ENCODE measurements around the gene BLACAT1. TPM values are rescaled to one million over a fixed set of nuclear protein-coding genes. Genes with fewer than 3 reads are reported as not detected.
A peak's percentile ranks its signal among the peaks of the same experiment; 100 is the strongest.

The BLACAT1 gene
- total RNA-seq, 1 experiment from 2014 or later, result 9.8 TPM

DNA sequence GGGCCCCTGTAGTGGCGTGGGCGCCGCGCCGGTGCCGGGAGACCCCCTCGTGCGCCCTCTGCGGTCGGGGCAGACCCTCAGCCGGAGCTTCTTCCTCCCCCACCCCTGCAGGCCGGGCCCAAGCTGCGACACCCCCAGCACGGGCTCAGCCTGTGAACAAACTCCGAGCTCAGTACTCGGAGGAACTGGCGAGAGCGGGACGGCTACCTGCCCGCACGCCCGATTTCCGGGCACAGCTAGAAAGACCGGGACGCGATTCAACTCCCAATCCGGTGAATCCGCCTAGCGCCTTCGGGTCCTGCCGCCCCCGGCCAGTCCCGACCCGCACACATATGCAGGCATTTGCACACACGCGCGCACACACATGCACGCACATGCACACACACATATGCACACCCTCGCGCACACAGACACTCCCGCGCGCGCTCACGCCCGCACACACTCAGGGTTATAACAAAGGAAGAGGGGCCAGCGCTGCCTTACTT, 580 bp upstream of the BLACAT1 start (continued):
- TF ChIP-seq CREB1 (CRISPR knock-in tag; IDR thresholded peaks at IDR 0.05) (no peak), ZNF263 (CRISPR knock-in tag; IDR thresholded peaks at IDR 0.05; ENCODE audit: low read depth) (no peak), SP1 (CRISPR knock-in tag; conservative IDR thresholded peaks at IDR 0.05) (no peak), ELF4 (CRISPR knock-in tag; IDR thresholded peaks at IDR 0.05; ENCODE audit: low read depth) (no peak), ETV6 (CRISPR knock-in tag; IDR thresholded peaks at IDR 0.05) (peak; percentile 59; the same call in 1 of the 2 replicates), JAZF1 (CRISPR knock-in tag; IDR thresholded peaks at IDR 0.05) (no peak)
- TF ChIP-seq, protein P1, sequence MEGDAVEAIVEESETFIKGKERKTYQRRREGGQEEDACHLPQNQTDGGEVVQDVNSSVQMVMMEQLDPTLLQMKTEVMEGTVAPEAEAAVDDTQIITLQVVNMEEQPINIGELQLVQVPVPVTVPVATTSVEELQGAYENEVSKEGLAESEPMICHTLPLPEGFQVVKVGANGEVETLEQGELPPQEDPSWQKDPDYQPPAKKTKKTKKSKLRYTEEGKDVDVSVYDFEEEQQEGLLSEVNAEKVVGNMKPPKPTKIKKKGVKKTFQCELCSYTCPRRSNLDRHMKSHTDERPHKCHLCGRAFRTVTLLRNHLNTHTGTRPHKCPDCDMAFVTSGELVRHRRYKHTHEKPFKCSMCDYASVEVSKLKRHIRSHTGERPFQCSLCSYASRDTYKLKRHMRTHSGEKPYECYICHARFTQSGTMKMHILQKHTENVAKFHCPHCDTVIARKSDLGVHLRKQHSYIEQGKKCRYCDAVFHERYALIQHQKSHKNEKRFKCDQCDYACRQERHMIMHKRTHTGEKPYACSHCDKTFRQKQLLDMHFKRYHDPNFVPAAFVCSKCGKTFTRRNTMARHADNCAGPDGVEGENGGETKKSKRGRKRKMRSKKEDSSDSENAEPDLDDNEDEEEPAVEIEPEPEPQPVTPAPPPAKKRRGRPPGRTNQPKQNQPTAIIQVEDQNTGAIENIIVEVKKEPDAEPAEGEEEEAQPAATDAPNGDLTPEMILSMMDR (IDR thresholded peaks at IDR 0.05), result no peak

DNA sequence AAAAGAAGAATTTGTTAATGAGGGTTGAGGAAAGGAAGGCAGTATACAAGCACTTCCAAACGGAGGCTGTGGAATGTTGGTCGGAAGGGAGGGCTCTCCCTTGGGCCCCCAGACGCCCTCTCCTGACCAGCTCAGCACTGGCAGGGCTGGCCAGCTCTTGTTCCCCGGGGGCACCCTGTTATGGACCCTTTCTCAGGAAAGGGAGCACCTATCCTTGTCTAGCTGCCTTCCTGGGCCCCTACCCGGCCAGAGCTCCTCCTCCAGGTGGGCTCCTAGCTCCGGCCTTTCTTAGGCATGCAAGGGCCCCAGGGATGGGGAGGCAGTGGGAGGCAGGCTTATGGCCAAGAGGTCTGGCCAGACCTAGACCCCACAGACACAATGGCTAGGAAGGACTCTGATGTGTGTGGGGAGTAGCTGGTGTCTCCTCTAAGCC, 926 bp downstream of the BLACAT1 start:
- peaks cover 3% of the 10 kb centered on the region for H3K27me3 Mint-ChIP-seq (ENCODE audit: low read depth)
- POLR2A ChIA-PET, result interaction anchor here (0.6 to 4.5 kb wide), 6 partner anchors 8 to 160 kb away, joined by 3 to 48 read pairs (median 6); no protein-coding TSS in a partner anchor
- DNase-seq (ENCODE audit: low spot score) (peak; percentile 60), ATAC-seq (peak; percentile 2)
- H3K9me3 Mint-ChIP-seq, result no peaks in the 10 kb centered on the region
- CTCF ChIA-PET, result interaction anchor here (0.6 to 12.4 kb wide), 15 partner anchors 13 to 203 kb away, joined by 3 to 205 read pairs (median 9); no protein-coding TSS in a partner anchor
- no peak overlapping the region for H3K27ac Mint-ChIP-seq
- peaks cover 60% of the 10 kb centered on the region for H3K4me1 Mint-ChIP-seq
- H3K4me3 Mint-ChIP-seq, result peak overlapping the region; percentile 99
- no peaks in the 10 kb centered on the region for H3K36me3 Mint-ChIP-seq
- TF ChIP-seq, protein P1 (IDR thresholded peaks at IDR 0.05), result no peak
- TF ChIP-seq, protein P2, sequence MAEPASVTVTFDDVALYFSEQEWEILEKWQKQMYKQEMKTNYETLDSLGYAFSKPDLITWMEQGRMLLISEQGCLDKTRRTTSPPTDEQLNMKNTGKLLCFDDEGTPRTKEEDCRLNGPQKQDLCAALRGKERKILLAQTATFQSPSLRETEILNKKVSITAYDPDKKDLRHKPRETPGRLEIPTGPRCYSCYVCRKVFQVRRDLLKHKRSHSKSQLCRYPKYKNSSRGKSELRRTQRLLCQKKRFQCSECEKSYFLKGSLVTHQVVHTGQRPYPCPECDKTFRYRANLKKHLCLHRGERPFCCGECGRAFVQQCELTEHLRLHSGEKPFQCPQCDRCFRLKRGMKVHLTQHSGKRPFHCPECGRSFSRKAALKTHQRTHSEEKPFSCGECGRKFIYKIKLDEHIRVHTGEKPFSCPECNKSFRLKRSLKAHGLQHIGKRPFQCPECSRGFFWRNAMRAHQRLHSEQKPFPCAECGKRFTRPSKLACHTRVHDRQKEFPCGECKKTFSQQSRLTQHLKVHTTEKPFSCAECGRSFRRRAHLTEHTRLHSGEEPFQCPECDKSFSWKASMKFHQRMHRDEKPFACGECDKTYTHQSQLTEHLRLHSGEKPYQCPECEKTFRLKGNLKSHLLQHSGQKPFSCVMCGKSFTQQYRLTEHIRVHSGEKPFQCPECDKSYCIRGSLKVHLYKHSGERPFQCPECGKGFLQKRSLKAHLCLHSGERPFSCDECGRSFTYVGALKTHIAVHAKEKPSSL (CRISPR knock-in tag; conservative IDR thresholded peaks at IDR 0.05), result no peak
- TF ChIP-seq ZNF416 (CRISPR knock-in tag; IDR thresholded peaks at IDR 0.05), result no peak
- TF ChIP-seq, protein P3, sequence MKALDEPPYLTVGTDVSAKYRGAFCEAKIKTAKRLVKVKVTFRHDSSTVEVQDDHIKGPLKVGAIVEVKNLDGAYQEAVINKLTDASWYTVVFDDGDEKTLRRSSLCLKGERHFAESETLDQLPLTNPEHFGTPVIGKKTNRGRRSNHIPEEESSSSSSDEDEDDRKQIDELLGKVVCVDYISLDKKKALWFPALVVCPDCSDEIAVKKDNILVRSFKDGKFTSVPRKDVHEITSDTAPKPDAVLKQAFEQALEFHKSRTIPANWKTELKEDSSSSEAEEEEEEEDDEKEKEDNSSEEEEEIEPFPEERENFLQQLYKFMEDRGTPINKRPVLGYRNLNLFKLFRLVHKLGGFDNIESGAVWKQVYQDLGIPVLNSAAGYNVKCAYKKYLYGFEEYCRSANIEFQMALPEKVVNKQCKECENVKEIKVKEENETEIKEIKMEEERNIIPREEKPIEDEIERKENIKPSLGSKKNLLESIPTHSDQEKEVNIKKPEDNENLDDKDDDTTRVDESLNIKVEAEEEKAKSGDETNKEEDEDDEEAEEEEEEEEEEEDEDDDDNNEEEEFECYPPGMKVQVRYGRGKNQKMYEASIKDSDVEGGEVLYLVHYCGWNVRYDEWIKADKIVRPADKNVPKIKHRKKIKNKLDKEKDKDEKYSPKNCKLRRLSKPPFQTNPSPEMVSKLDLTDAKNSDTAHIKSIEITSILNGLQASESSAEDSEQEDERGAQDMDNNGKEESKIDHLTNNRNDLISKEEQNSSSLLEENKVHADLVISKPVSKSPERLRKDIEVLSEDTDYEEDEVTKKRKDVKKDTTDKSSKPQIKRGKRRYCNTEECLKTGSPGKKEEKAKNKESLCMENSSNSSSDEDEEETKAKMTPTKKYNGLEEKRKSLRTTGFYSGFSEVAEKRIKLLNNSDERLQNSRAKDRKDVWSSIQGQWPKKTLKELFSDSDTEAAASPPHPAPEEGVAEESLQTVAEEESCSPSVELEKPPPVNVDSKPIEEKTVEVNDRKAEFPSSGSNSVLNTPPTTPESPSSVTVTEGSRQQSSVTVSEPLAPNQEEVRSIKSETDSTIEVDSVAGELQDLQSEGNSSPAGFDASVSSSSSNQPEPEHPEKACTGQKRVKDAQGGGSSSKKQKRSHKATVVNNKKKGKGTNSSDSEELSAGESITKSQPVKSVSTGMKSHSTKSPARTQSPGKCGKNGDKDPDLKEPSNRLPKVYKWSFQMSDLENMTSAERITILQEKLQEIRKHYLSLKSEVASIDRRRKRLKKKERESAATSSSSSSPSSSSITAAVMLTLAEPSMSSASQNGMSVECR (CRISPR knock-in tag; IDR thresholded peaks at IDR 0.05; ENCODE audit: borderline replicate concordance), result 0 out of 2 replicates have a peak, but pooled peaks have one; percentile 12
- TF ChIP-seq, protein P4, sequence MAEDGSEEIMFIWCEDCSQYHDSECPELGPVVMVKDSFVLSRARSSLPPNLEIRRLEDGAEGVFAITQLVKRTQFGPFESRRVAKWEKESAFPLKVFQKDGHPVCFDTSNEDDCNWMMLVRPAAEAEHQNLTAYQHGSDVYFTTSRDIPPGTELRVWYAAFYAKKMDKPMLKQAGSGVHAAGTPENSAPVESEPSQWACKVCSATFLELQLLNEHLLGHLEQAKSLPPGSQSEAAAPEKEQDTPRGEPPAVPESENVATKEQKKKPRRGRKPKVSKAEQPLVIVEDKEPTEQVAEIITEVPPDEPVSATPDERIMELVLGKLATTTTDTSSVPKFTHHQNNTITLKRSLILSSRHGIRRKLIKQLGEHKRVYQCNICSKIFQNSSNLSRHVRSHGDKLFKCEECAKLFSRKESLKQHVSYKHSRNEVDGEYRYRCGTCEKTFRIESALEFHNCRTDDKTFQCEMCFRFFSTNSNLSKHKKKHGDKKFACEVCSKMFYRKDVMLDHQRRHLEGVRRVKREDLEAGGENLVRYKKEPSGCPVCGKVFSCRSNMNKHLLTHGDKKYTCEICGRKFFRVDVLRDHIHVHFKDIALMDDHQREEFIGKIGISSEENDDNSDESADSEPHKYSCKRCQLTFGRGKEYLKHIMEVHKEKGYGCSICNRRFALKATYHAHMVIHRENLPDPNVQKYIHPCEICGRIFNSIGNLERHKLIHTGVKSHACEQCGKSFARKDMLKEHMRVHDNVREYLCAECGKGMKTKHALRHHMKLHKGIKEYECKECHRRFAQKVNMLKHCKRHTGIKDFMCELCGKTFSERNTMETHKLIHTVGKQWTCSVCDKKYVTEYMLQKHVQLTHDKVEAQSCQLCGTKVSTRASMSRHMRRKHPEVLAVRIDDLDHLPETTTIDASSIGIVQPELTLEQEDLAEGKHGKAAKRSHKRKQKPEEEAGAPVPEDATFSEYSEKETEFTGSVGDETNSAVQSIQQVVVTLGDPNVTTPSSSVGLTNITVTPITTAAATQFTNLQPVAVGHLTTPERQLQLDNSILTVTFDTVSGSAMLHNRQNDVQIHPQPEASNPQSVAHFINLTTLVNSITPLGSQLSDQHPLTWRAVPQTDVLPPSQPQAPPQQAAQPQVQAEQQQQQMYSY (CRISPR knock-in tag; IDR thresholded peaks at IDR 0.05), result peak; percentile 66
- no peak for TF ChIP-seq PRRX2 (CRISPR knock-in tag; IDR thresholded peaks at IDR 0.05)
- no peak for TF ChIP-seq CDX4 (CRISPR knock-in tag; IDR thresholded peaks at IDR 0.05; ENCODE audit: borderline replicate concordance)
- peak; percentile 37; the same call in 1 of the 2 replicates for TF ChIP-seq FOXK1 (CRISPR knock-in tag; IDR thresholded peaks at IDR 0.05)
- TF ChIP-seq, protein P5, sequence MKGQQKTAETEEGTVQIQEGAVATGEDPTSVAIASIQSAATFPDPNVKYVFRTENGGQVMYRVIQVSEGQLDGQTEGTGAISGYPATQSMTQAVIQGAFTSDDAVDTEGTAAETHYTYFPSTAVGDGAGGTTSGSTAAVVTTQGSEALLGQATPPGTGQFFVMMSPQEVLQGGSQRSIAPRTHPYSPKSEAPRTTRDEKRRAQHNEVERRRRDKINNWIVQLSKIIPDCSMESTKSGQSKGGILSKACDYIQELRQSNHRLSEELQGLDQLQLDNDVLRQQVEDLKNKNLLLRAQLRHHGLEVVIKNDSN (CRISPR knock-in tag; IDR thresholded peaks at IDR 0.05), result no peak
- TF ChIP-seq, protein P6, sequence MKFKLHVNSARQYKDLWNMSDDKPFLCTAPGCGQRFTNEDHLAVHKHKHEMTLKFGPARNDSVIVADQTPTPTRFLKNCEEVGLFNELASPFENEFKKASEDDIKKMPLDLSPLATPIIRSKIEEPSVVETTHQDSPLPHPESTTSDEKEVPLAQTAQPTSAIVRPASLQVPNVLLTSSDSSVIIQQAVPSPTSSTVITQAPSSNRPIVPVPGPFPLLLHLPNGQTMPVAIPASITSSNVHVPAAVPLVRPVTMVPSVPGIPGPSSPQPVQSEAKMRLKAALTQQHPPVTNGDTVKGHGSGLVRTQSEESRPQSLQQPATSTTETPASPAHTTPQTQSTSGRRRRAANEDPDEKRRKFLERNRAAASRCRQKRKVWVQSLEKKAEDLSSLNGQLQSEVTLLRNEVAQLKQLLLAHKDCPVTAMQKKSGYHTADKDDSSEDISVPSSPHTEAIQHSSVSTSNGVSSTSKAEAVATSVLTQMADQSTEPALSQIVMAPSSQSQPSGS (CRISPR knock-in tag; IDR thresholded peaks at IDR 0.05; ENCODE audit: borderline replicate concordance, low read depth), result no peak
- no peak for TF ChIP-seq GABPB1 (CRISPR knock-in tag; IDR thresholded peaks at IDR 0.05)
- no peak for TF ChIP-seq ZNF121 (CRISPR knock-in tag; IDR thresholded peaks at IDR 0.05)

Data from WTC11 (cell line).